Activated CD4-positive, alpha-beta T cell treated with anti-CD3 and anti-CD28 coated beads for 36 hours (primary cell): ENCODE data around the gene UBE2J2. TPM values are rescaled to one million over a fixed set of nuclear protein-coding genes. Genes with fewer than 3 reads are reported as not detected.

ENCODE experiments used
- ATAC-seq: fragments of 200-7000 bp; cut with Tn5 transposase; one replicate; pipeline ENCODE4 v1.10.0; 2021; ENCODE audit warnings: mild to moderate bottlenecking, moderate library complexity
- CTCF ChIA-PET: fragments of 350-600 bp; sonication (Branson Sonifier 250); formaldehyde crosslinking; loops from one replicate; lab custom pipeline; 2021; ENCODE audit warnings: antibody characterized with exemption; lab: Charles Lee
- POLR2A ChIA-PET: fragments of 350-600 bp; sonication (Branson Sonifier 250); formaldehyde crosslinking; loops from one replicate; lab custom pipeline; 2021; ENCODE audit warnings: antibody characterized with exemption, inconsistent platforms; lab: Charles Lee
- DNase-seq: peaks from one replicate; pipeline ENCODE4 v3.0.0-alpha.2; 2020
- H3K27ac Mint-ChIP-seq: one replicate; pipeline ENCODE4 v1.8.0; 2021; ENCODE audit warnings: mixed read lengths
- H3K27me3 Mint-ChIP-seq: one replicate; pipeline ENCODE4 v1.8.0; 2021; ENCODE audit warnings: mixed read lengths
- H3K36me3 Mint-ChIP-seq: one replicate; pipeline ENCODE4 v1.8.0; 2021; ENCODE audit warnings: low read depth, mixed read lengths
- H3K4me1 Mint-ChIP-seq: one replicate; pipeline ENCODE4 v1.8.0; 2021; ENCODE audit warnings: mixed read lengths
- H3K4me3 Mint-ChIP-seq: one replicate; pipeline ENCODE4 v1.8.0; 2021; ENCODE audit warnings: mild to moderate bottlenecking, moderate library complexity, mixed read lengths
- H3K9me3 Mint-ChIP-seq: one replicate; pipeline ENCODE4 v1.8.0; 2021; ENCODE audit warnings: low read depth, mixed read lengths
- intact Hi-C, 2 experiments: fragments of 100-400 bp; cut with DNase I in 1 of 2; cut with micrococcal nuclease in 1 of 2; formaldehyde crosslinking; loops; one replicate each; pipeline versions ENCODE4 v1.14.2 to v1.15.1; 2022 to 2024; cut with DNase I, micrococcal nuclease
- total RNA-seq, 2 experiments: library from RNA; stranded (reverse); gene quantifications; one replicate each; pipeline ENCODE4 v1.2.3, GENCODE V29; 2021

UBE2J2 gene
- total RNA-seq, 2 experiments from 2014 or later = 57.4 to 60.2 TPM

DNA sequence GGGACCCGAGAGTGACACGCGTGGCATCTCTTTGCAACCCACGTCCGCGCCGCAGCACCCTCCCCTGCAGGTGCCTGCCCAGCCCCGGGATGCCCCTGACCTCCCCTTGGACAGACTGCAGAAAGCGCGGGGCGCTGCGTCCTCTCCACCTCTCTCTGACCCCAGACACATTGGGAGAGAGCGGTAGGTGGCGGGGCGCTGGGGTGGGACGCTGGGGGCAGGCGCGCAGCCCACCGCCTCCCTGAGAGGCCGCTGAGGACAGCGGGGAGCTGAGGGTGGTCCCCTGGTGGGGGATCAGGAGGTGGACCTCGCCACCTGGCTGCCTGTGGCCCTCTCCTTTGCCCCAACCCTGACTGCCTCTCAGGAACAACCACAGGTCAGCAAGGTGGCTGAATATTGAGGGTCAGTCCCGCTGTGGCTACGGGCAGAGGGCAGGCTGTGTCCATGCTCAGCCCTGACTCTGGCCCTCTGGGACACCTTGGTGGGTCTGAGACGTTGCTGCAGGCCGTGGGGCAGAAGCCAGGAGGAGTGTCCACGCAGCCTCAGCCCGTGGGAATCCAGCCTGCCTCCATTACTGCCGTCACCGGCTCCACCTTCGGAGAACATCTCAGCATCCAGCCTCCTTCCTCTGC lies 761 bp upstream of the UBE2J2 start:
- Mint-ChIP-seq H3K4me1 (peaks cover 36% of the 10 kb centered on the region), H3K9me3 (no peaks in the 10 kb centered on the region), H3K27ac (no peak overlapping the region), H3K27me3 (no peaks in the 10 kb centered on the region), H3K4me3 (peak overlapping the region; percentile 69), H3K36me3 (peaks cover 30% of the 10 kb centered on the region)
- intact Hi-C loops = loop anchor here (5.0 to 10.0 kb wide), 4 partner anchors 33 to 340 kb away; partner anchors contain the start of genes ACAP3 (in 1 of the 2), ATAD3A (in 1 of the 2), MIB2 (in 1 of the 2) and PUSL1 (in 1 of the 2)
- no peak for ATAC-seq
- ChIA-PET POLR2A (no interaction called here), CTCF (interaction anchor here (1.0 to 1.4 kb wide), 2 partner anchors 9 to 25 kb away, joined by 3 read pairs; no protein-coding TSS in a partner anchor)
- no peak for DNase-seq

DNA sequence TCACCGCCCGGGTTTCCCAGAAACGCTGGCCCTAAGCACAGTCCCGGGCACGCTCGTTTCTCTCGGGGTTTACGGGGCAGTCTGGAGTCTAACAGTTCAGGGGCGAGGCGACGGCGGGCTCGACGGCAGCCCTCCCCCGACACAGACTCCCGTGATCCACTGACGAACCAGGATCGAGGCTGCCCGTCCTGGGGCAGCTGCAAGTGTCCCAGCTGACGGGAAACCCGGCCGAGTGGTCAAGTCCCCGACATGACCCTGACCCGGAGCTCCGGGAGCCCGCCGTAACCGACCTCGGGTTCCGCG lies 494 bp downstream of the UBE2J2 start:
- no peak for DNase-seq
- no peak for ATAC-seq
- ChIA-PET CTCF (interaction anchor here (1.0 to 1.4 kb wide), 2 partner anchors 10 to 27 kb away, joined by 3 read pairs; no protein-coding TSS in a partner anchor), POLR2A (interaction anchor here (1.0 kb wide), 1 partner anchor 159 kb away, joined by 3 read pairs; no protein-coding TSS in a partner anchor)
- H3K27ac Mint-ChIP-seq = peak overlapping the region; percentile 83
- H3K4me1 Mint-ChIP-seq = peaks cover 36% of the 10 kb centered on the region
- H3K4me3 Mint-ChIP-seq = peak overlapping the region; percentile 85
- intact Hi-C loops = loop anchor here (1.0 to 10.0 kb wide), 15 partner anchors 34 to 342 kb away; partner anchors contain the start of genes PUSL1 (in 2 of the 2), ACAP3 (in 1 of the 2), ATAD3A (in 1 of the 2) and ATAD3B (in 1 of the 2)
- H3K9me3 Mint-ChIP-seq = no peaks in the 10 kb centered on the region
- no peaks in the 10 kb centered on the region for H3K27me3 Mint-ChIP-seq
- H3K36me3 Mint-ChIP-seq = peaks cover 33% of the 10 kb centered on the region

DNA sequence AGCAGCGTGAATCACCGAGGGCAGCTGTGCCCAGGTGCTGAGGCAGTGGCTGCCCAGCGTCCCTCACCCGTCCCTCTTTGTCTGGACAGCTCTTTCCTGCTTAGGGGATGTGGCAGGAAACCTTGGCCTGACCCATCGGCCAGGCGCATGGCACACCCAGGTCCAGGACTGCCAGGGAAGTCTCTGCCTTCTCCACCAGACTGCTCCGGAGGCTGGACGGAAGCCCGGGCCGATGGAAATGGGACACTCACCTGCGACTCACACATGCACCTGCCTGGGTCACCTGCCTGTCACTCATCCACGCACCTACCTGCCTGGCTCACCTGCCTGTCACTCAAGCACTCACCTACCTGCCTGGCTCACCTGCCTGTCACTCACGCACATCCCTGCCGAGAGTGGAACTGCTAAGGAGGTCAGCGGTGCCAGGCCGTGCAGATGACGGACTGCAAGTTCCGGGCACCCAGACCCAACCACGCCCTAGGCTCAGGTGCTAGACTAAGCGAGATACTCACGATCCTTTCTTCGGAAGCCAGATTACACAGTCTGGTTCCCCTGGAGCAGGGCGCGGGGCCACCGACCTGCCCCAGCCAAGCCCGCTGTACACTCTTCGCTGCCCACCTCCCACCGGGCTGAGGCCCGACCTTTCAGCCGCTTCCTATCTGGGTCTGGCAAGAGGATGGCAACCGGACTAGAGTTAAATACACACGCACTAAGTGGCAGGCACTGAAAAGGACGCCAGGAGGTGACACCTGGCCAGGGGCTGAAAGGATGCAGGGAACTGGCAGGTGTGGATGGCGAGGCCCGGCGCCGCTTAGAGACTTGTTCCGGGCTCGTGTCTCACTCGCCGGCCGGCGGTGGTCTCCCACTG lies 1.1 kb downstream of the UBE2J2 start:
- peaks cover 34% of the 10 kb centered on the region for H3K36me3 Mint-ChIP-seq

GRCh38 chr1:1270813-1271212 lies 2.8 kb downstream of the UBE2J2 start:
- Mint-ChIP-seq H3K27ac (peak overlapping the region; percentile 26), H3K4me1 (peaks cover 35% of the 10 kb centered on the region), H3K9me3 (no peaks in the 10 kb centered on the region), H3K4me3 (peak overlapping the region; percentile 85), H3K27me3 (no peaks in the 10 kb centered on the region), H3K36me3 (peaks cover 37% of the 10 kb centered on the region)
- ATAC-seq (no peak), DNase-seq (no peak)
- CTCF ChIA-PET = no interaction called here
- intact Hi-C loops = loop anchor here (5.0 to 10.0 kb wide), 4 partner anchors 36 to 344 kb away; partner anchors contain the start of genes ACAP3 (in 1 of the 2), ATAD3A (in 1 of the 2), MIB2 (in 1 of the 2) and PUSL1 (in 1 of the 2)
- POLR2A ChIA-PET = interaction anchor here (0.6 kb wide), 1 partner anchor 106 kb away, joined by 3 read pairs; no protein-coding TSS in a partner anchor

More for the DNA sequence above, 1.1 kb downstream of the UBE2J2 start:
- Mint-ChIP-seq H3K4me3 (peak overlapping the region; percentile 85), H3K4me1 (peaks cover 36% of the 10 kb centered on the region), H3K27me3 (no peaks in the 10 kb centered on the region), H3K27ac (peak overlapping the region; percentile 83), H3K9me3 (no peaks in the 10 kb centered on the region)
- CTCF ChIA-PET = interaction anchor here (1.0 kb wide), 1 partner anchor 150 kb away, joined by 3 read pairs; no protein-coding TSS in a partner anchor
- DNase-seq (peak; percentile 36), ATAC-seq (no peak)
- intact Hi-C loops = loop anchor here (1.0 to 10.0 kb wide), 15 partner anchors 35 to 342 kb away; partner anchors contain the start of genes PUSL1 (in 2 of the 2), ACAP3 (in 1 of the 2), ATAD3A (in 1 of the 2) and ATAD3B (in 1 of the 2)
- POLR2A ChIA-PET = interaction anchor here (1.0 kb wide), 1 partner anchor 158 kb away, joined by 3 read pairs; no protein-coding TSS in a partner anchor

DNA sequence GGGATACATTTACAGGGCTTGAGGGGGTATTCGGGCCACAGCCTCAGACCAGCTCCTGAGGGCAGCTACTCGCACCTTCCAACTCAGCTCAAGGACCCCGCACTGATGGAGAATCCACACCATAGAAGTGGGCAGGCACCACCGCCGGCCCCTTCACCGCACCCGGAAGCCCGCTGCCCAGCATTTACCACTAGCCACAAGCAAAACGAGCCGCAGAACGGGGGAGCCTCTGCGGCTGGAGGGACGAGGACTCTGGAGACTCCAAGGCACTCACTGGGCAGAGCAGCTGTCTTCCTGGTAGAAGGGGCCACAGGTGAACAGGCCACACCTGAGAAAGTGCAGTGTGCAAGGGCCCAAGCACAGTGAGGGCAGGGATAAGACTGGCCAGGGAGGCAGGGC lies 5.4 kb downstream of the UBE2J2 start:
- H3K27ac Mint-ChIP-seq = no peak overlapping the region
- ChIA-PET POLR2A (no interaction called here), CTCF (no interaction called here)
- H3K9me3 Mint-ChIP-seq = no peaks in the 10 kb centered on the region
- H3K36me3 Mint-ChIP-seq = peaks cover 49% of the 10 kb centered on the region
- intact Hi-C loops = loop anchor here in 1 of 2 experiments (5.0 kb wide), 1 partner anchor 146 kb away; no protein-coding TSS in a partner anchor
- no peak overlapping the region for H3K4me3 Mint-ChIP-seq
- H3K4me1 Mint-ChIP-seq = peaks cover 32% of the 10 kb centered on the region
- H3K27me3 Mint-ChIP-seq = no peaks in the 10 kb centered on the region
- ATAC-seq = no peak
- DNase-seq = no peak

DNA sequence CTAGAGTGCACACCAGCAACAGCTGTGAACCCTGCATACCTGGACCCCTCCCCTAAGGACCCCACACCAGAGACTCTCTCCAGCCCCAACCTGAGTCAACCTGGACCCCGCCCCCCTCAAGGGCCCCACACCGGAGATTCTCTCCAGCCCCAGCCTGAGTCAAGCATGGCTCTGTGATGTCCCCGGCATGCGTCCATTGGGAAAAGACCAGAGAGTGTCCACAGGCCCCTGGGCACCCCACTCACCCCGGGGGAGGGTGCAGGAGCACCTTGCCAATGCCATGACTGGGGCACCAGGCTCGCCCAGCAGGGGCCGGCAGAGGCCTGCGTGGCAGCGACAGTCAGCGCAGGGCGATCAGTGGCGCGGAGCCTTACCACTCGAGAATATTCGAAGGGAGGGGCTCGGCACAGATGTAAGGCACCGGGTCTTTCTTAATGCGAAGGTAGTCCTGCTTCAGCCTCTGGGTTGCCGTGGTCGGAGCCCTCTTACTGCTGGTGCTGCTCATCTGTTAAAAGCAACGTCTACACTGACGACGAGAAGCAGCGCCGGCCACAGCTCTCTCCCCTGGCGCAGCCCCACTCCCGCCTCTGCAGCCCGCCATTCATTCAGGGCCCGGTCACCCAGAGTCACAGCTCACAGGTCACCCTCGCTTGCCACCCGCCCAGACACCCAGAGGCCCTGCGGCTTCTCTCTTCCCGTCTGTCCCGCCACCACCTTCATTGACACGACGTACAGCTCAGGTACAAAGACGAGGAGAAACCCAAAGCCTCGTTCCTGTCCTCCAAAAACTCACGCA lies 6.0 kb downstream of the UBE2J2 start:
- H3K36me3 Mint-ChIP-seq = peaks cover 47% of the 10 kb centered on the region
- CTCF ChIA-PET = no interaction called here
- POLR2A ChIA-PET = no interaction called here
- DNase-seq (no peak), ATAC-seq (no peak)
- intact Hi-C loops = loop anchor here in 1 of 2 experiments (5.0 kb wide), 1 partner anchor 145 kb away; no protein-coding TSS in a partner anchor
- H3K27me3 Mint-ChIP-seq = no peaks in the 10 kb centered on the region
- no peaks in the 10 kb centered on the region for H3K9me3 Mint-ChIP-seq
- no peak overlapping the region for H3K4me3 Mint-ChIP-seq
- H3K4me1 Mint-ChIP-seq = peaks cover 30% of the 10 kb centered on the region
- H3K27ac Mint-ChIP-seq = no peak overlapping the region

- CTCF ChIA-PET = interaction anchor here (0.6 to 1.9 kb wide), 3 partner anchors 14 to 147 kb away, joined by 3 to 7 read pairs (median 3); no protein-coding TSS in a partner anchor
- no peaks in the 10 kb centered on the region for H3K27me3 Mint-ChIP-seq
- DNase-seq = peak; percentile 47
- H3K27ac Mint-ChIP-seq = no peak overlapping the region
- H3K36me3 Mint-ChIP-seq = peaks cover 44% of the 10 kb centered on the region
- no peak overlapping the region for H3K4me3 Mint-ChIP-seq
- H3K9me3 Mint-ChIP-seq = no peaks in the 10 kb centered on the region
- intact Hi-C loops = loop anchor here in 1 of 2 experiments (5.0 kb wide), 1 partner anchor 143 kb away; no protein-coding TSS in a partner anchor
- peaks cover 3% of the 10 kb centered on the region for H3K4me1 Mint-ChIP-seq
- POLR2A ChIA-PET = no interaction called here
- ATAC-seq = no peak
Measured at GRCh38 chr1:1264868-1265272, 8.8 kb downstream of the UBE2J2 start.

GRCh38 chr1:1264026-1264425 lies 9.6 kb downstream of the UBE2J2 start:
- H3K4me1 Mint-ChIP-seq = no peaks in the 10 kb centered on the region
- peaks cover 47% of the 10 kb centered on the region for H3K36me3 Mint-ChIP-seq
- CTCF ChIA-PET = interaction anchor here (1.3 to 1.9 kb wide), 2 partner anchors 14 to 141 kb away, joined by 3 to 7 read pairs; no protein-coding TSS in a partner anchor
- POLR2A ChIA-PET = no interaction called here
- H3K9me3 Mint-ChIP-seq = no peaks in the 10 kb centered on the region
- no peaks in the 10 kb centered on the region for H3K27me3 Mint-ChIP-seq
- ATAC-seq = no peak
- no peak for DNase-seq
- H3K4me3 Mint-ChIP-seq = no peak overlapping the region
- no peak overlapping the region for H3K27ac Mint-ChIP-seq
- intact Hi-C loops = no loop called here

DNA sequence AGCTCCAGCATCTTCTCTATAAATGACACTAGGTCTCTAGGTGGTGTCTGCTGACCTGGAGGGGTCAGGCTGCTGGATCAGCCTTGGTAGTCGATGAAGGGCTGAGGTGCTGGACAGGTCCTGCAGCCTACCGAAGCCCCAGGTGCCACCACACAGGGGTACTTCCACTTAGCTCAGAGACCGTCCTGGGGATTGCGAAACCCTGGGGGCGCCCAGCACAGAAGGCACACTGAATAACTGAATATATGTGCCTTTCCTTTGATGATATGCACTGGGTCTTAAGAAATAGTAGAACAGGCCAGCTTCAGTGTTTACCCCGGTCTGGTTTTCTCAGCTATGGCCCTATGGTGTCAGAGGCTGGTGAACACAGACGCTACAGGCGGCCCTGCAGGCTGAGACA lies 10.9 kb downstream of the UBE2J2 start:
- no peak overlapping the region for H3K27ac Mint-ChIP-seq
- ChIA-PET POLR2A (no interaction called here), CTCF (no interaction called here)
- no peak overlapping the region for H3K4me3 Mint-ChIP-seq
- ATAC-seq = no peak
- H3K9me3 Mint-ChIP-seq = no peaks in the 10 kb centered on the region
- peaks cover 48% of the 10 kb centered on the region for H3K36me3 Mint-ChIP-seq
- H3K4me1 Mint-ChIP-seq = no peaks in the 10 kb centered on the region
- intact Hi-C loops = no loop called here
- DNase-seq = no peak
- H3K27me3 Mint-ChIP-seq = no peaks in the 10 kb centered on the region

DNA sequence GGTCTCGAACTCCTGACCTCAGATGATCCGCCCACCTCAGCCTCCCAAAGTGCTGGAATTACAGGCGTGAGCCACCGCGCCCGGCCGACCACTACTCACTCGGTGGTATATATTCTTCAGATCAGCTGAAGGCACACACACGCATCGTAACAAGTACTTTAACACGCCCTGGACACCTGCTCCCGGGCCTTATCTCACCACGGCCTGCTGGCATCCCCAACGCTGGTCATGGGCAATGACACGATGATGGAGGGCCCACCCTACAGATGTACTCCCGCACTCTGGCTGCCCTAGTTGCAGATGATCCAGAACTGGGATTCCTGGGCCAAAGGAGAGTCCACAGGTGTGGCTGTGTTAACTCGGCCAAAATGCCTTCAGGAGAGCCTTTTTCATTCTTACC lies 11.6 kb downstream of the UBE2J2 start:
- Mint-ChIP-seq H3K4me1 (no peaks in the 10 kb centered on the region), H3K36me3 (peaks cover 50% of the 10 kb centered on the region), H3K27me3 (no peaks in the 10 kb centered on the region), H3K4me3 (no peak overlapping the region), H3K9me3 (no peaks in the 10 kb centered on the region), H3K27ac (no peak overlapping the region)
- ChIA-PET POLR2A (no interaction called here), CTCF (no interaction called here)
- intact Hi-C loops = no loop called here
- ATAC-seq (no peak), DNase-seq (no peak)
